ENCODE data around the gene RAB4A.

DNA sequence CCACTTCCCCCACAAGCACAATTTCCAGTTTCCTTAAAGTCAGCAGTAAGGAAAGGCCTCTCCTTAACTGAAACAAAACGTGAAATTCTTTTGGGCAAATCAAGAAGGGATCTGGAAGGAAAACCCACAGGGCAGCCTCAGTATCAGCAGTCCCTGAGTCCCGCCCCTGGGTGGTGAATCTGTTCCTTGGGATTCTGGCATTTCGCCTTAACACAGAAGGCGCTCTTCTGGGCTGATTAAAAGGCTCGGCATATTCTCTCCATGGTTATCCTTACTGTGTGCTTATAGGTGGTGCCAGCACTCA is 12.2 kb upstream of the RAB4A start:
- no peak for TF ChIP-seq POLR2A (IDR thresholded peaks at IDR 0.05; ENCODE audit: low read depth, low read length)
- TF ChIP-seq TAF1 (IDR thresholded peaks at IDR 0.05; ENCODE audit: low read depth, low read length): no peak
- no peak for TF ChIP-seq POLR2AphosphoS5 (IDR thresholded peaks at IDR 0.05; ENCODE audit: low read depth, low read length)
- no peak for TF ChIP-seq SPI1 (IDR thresholded peaks at IDR 0.05; ENCODE audit: low read depth, low read length)
- no peak for TF ChIP-seq PAX5 (IDR thresholded peaks at IDR 0.05; ENCODE audit: insufficient read depth, low read length, severe bottlenecking)
- TF ChIP-seq POU2F2 (IDR thresholded peaks at IDR 0.05; ENCODE audit: low read depth, low read length): no peak
